ENCODE results near the gene GPHB5.
"Not testable (repeated sequence)": the region's sequence is repeated elsewhere in the genome, so short reads cannot be mapped to it uniquely, and the experiment has no call there.

The GPHB5 gene

GRCh38 chr14:63308723-63309317 lies 9.9 kb downstream of the GPHB5 start:
- peak; percentile 31 for TF ChIP-seq CTCF (IDR thresholded peaks at IDR 0.05; ENCODE audit: low read depth, low read length)
- no peak for DNase-seq (ENCODE audit: extremely low read depth, low read depth)

GRCh38 chr14:63304429-63304828 lies 14.3 kb downstream of the GPHB5 start:
- DNase-seq (ENCODE audit: extremely low read depth, low read depth) = not testable (repeated sequence)

- no peak for TF ChIP-seq CTCF (IDR thresholded peaks at IDR 0.05; ENCODE audit: low read depth, low read length)
- no peak for DNase-seq (ENCODE audit: extremely low read depth, low read depth)
Observed at GRCh38 chr14:63301891-63302534, 16.7 kb downstream of the GPHB5 start.

- no peak for DNase-seq (ENCODE audit: extremely low read depth, low read depth)
- no peak for TF ChIP-seq CTCF (IDR thresholded peaks at IDR 0.05; ENCODE audit: low read depth, low read length)
Observed at GRCh38 chr14:63300854-63301253, 17.9 kb downstream of the GPHB5 start.

- TF ChIP-seq CTCF (IDR thresholded peaks at IDR 0.05; ENCODE audit: low read depth, low read length) = no peak
- DNase-seq (ENCODE audit: extremely low read depth, low read depth) = no peak
Observed at GRCh38 chr14:63299351-63300110, 19.2 kb downstream of the GPHB5 start.

- DNase-seq (ENCODE audit: extremely low read depth, low read depth) = no peak
- TF ChIP-seq CTCF (IDR thresholded peaks at IDR 0.05; ENCODE audit: low read depth, low read length) = no peak
Observed at GRCh38 chr14:63297372-63298063, 21.2 kb downstream of the GPHB5 start.

GRCh38 chr14:63296060-63296563 lies 22.6 kb downstream of the GPHB5 start:
- no peak for TF ChIP-seq CTCF (IDR thresholded peaks at IDR 0.05; ENCODE audit: low read depth, low read length)
- no peak for DNase-seq (ENCODE audit: extremely low read depth, low read depth)

Measured in AG09319 (cell line).